HEK293T (cell line): Measurements from ENCODE around the gene STK24.

Source experiments
- CTCF ChIA-PET: fragments of 350-600 bp; formaldehyde crosslinking; extraction: SDS; loops from one replicate; lab custom pipeline; 2021; ENCODE audit warnings: antibody characterized with exemption, inconsistent platforms; lab: Yijun Ruan, JAX
- POLR2A ChIA-PET: fragments of 350-600 bp; formaldehyde crosslinking; extraction: SDS; loops from one replicate; lab custom pipeline; 2020; ENCODE audit warnings: antibody characterized with exemption, inconsistent platforms; lab: Yijun Ruan, JAX
- DNase-seq: peaks from one replicate; pipeline ENCODE4 v3.0.0; 2012; ENCODE audit warnings: mixed read lengths; ENCODE audit errors: extremely low spot score
- ARNT ChIP-seq: fragments of 450-650 bp; IDR thresholded peaks from 2 replicates; pipeline ENCODE4 v1.6.1; 2017; ENCODE audit warnings: mild to moderate bottlenecking
- BHLHE40 ChIP-seq: fragments of 450-650 bp; IDR thresholded peaks from 2 replicates; pipeline ENCODE4 v1.6.1; 2016; ENCODE audit warnings: mild to moderate bottlenecking, moderate library complexity, borderline replicate concordance
- CTBP1 ChIP-seq: fragments of 450-650 bp; IDR thresholded peaks from 2 replicates; pipeline ENCODE4 v1.6.1; 2016; ENCODE audit warnings: borderline replicate concordance
- ELF4 ChIP-seq: fragments of 450-650 bp; IDR thresholded peaks from 2 replicates; pipeline ENCODE4 v1.6.1; 2017; ENCODE audit warnings: antibody characterized with exemption
- FOXA1 ChIP-seq: fragments of 450-650 bp; IDR thresholded peaks from 2 replicates; pipeline ENCODE4 v1.6.1; 2016; ENCODE audit warnings: mild to moderate bottlenecking
- FOXK2 ChIP-seq: fragments of 450-650 bp; IDR thresholded peaks from 2 replicates; pipeline ENCODE4 v1.6.1; 2016; ENCODE audit warnings: mild to moderate bottlenecking
- FOXM1 ChIP-seq: fragments of 450-650 bp; IDR thresholded peaks from 2 replicates; pipeline ENCODE4 v1.6.1; 2017; ENCODE audit warnings: mild to moderate bottlenecking, borderline replicate concordance
- HDGF ChIP-seq: fragments of 450-650 bp; IDR thresholded peaks from 2 replicates; pipeline ENCODE4 v1.6.1; 2017; ENCODE audit warnings: antibody characterized with exemption, borderline replicate concordance
- L3MBTL2 ChIP-seq: fragments of 450-650 bp; conservative IDR thresholded peaks from 2 replicates; pipeline ENCODE4 v1.6.1; 2016; ENCODE audit warnings: mild to moderate bottlenecking
- LEF1 ChIP-seq: fragments of 450-650 bp; IDR thresholded peaks from 2 replicates; pipeline ENCODE4 v1.6.1; 2017; ENCODE audit warnings: mild to moderate bottlenecking, borderline replicate concordance
- NFRKB ChIP-seq: fragments of 450-650 bp; IDR thresholded peaks from 2 replicates; pipeline ENCODE4 v1.6.1; 2016; ENCODE audit warnings: mild to moderate bottlenecking, moderate library complexity
- PKNOX1 ChIP-seq: fragments of 450-650 bp; IDR thresholded peaks from 2 replicates; pipeline ENCODE4 v1.6.1; 2016
- SP1 ChIP-seq: fragments of 450-650 bp; IDR thresholded peaks from 2 replicates; pipeline ENCODE4 v1.6.1; 2017
- SUZ12 ChIP-seq: fragments of 450-650 bp; IDR thresholded peaks from 2 replicates; pipeline ENCODE4 v1.6.1; 2016; ENCODE audit warnings: mild to moderate bottlenecking
- TARDBP ChIP-seq: fragments of 450-650 bp; IDR thresholded peaks from 2 replicates; pipeline ENCODE4 v1.6.1; 2016
- ZNF384 ChIP-seq: fragments of 450-650 bp; IDR thresholded peaks from 2 replicates; pipeline ENCODE4 v1.6.1; 2016

STK24 gene

GRCh38 chr13:98441056-98441676 is 135.7 kb downstream of the STK24 start:
- POLR2A ChIA-PET = no interaction called here
- TF ChIP-seq LEF1 = no peak
- no peak for TF ChIP-seq FOXM1
- no peak for TF ChIP-seq L3MBTL2
- no peak for TF ChIP-seq ELF4
- no peak for TF ChIP-seq BHLHE40
- no peak for TF ChIP-seq SP1
- no peak for TF ChIP-seq SUZ12
- TF ChIP-seq FOXA1 = no peak
- no peak for TF ChIP-seq CTBP1
- CTCF ChIA-PET = no interaction called here
- no peak for DNase-seq

- ChIA-PET POLR2A (no interaction called here), CTCF (no interaction called here)
These were observed 136.4 kb downstream of the STK24 start for GRCh38 chr13:98440390-98441055.

GRCh38 chr13:98439896-98440295 is 137.0 kb downstream of the STK24 start:
- no peak for DNase-seq
- ChIA-PET CTCF (no interaction called here), POLR2A (no interaction called here)
- TF ChIP-seq ARNT (no peak), CTBP1 (no peak), PKNOX1 (no peak), NFRKB (no peak), FOXA1 (no peak), LEF1 (no peak), FOXK2 (no peak), TARDBP (no peak), ZNF384 (no peak), HDGF (no peak), BHLHE40 (no peak), ELF4 (no peak), SP1 (no peak), SUZ12 (no peak), FOXM1 (no peak), L3MBTL2 (no peak)

More at GRCh38 chr13:98440390-98441055, 136.4 kb downstream of the STK24 start:
- no peak for DNase-seq
- TF ChIP-seq CTBP1 (no peak), ZNF384 (no peak), SP1 (no peak), PKNOX1 (no peak), ELF4 (no peak), FOXM1 (no peak), HDGF (no peak), SUZ12 (no peak), ARNT (no peak), TARDBP (no peak), FOXK2 (no peak), FOXA1 (no peak), NFRKB (no peak), BHLHE40 (no peak), L3MBTL2 (no peak), LEF1 (no peak)

- DNase-seq = no peak
- CTCF ChIA-PET = no interaction called here
- TF ChIP-seq ZNF384 = no peak
- TF ChIP-seq TARDBP = no peak
- TF ChIP-seq L3MBTL2 = no peak
- TF ChIP-seq SUZ12 = no peak
- no peak for TF ChIP-seq HDGF
- no peak for TF ChIP-seq CTBP1
- TF ChIP-seq LEF1 = no peak
- no peak for TF ChIP-seq ELF4
- TF ChIP-seq FOXK2 = no peak
- TF ChIP-seq PKNOX1 = no peak
- TF ChIP-seq FOXM1 = no peak
- no peak for TF ChIP-seq ARNT
- TF ChIP-seq FOXA1 = no peak
- TF ChIP-seq SP1 = no peak
- POLR2A ChIA-PET = no interaction called here
These were observed 137.6 kb downstream of the STK24 start for GRCh38 chr13:98439126-98439828.

- CTCF ChIA-PET = no interaction called here
These were observed 138.4 kb downstream of the STK24 start for GRCh38 chr13:98438246-98439125.

More at GRCh38 chr13:98438246-98439125, 138.4 kb downstream of the STK24 start:
- no peak for DNase-seq
- TF ChIP-seq ZNF384 (no peak), BHLHE40 (no peak)
- POLR2A ChIA-PET = no interaction called here
